CD4-positive, alpha-beta T cell (primary cell): Measurements from ENCODE around the gene ALDH3B1. TPM values are rescaled to one million over a fixed set of nuclear protein-coding genes. Genes with fewer than 3 reads are reported as not detected.

Experiments used
- ATAC-seq: fragments of 200-7000 bp; cut with Tn5 transposase; one replicate; pipeline ENCODE4 v1.10.0; 2022; ENCODE audit warnings: mild to moderate bottlenecking; ENCODE audit not compliant: poor library complexity
- CTCF ChIA-PET: fragments of 350-600 bp; sonication (Branson Sonifier 250); formaldehyde crosslinking; loops from one replicate; lab custom pipeline; 2021; ENCODE audit warnings: antibody characterized with exemption, inconsistent platforms; lab: Charles Lee
- POLR2A ChIA-PET: fragments of 350-600 bp; sonication (Branson Sonifier 250); formaldehyde crosslinking; loops from one replicate; lab custom pipeline; 2021; ENCODE audit warnings: antibody characterized with exemption, inconsistent platforms; lab: Charles Lee
- DNase-seq, 14 experiments: peaks; one replicate each; pipeline ENCODE4 v3.0.0-alpha.2; 2013 to 2020; ENCODE audit warnings: mixed read lengths in 2 of 14
- H3K27ac ChIP-seq, 2 donors: one replicate each; pipeline versions ENCODE4 v1.5.1 to v1.7.0; 2013; ENCODE audit warnings: low read length in 2 of 2, low read depth in 1 of 2, mild to moderate bottlenecking in 1 of 2
- H3K27me3 ChIP-seq, 2 experiments: 1 replicate in 1 of 2; 2 replicates in 1 of 2; pipeline versions ENCODE4 v1.6.1 to v1.7.0; 2013; ENCODE audit warnings: low read length in 2 of 2, control low read depth in 1 of 2, mild to moderate bottlenecking in 1 of 2, moderate library complexity in 1 of 2; ENCODE audit not compliant: insufficient read depth in 2 of 2, control insufficient read depth in 1 of 2
- H3K36me3 ChIP-seq: one replicate; pipeline ENCODE4 v1.6.1; 2013; ENCODE audit warnings: low read length, control low read depth; ENCODE audit not compliant: insufficient read depth
- H3K4me1 ChIP-seq: one replicate; pipeline ENCODE4 v1.6.1; 2013; ENCODE audit warnings: low read length, control low read depth; ENCODE audit not compliant: insufficient read depth
- H3K4me3 ChIP-seq: one replicate; pipeline ENCODE4 v1.5.1; 2013; ENCODE audit warnings: mild to moderate bottlenecking, low read length, moderate library complexity
- H3K9me3 ChIP-seq, 2 experiments: 1 replicate in 1 of 2; 2 replicates in 1 of 2; pipeline versions ENCODE4 v1.6.1 to v1.7.0; 2013; ENCODE audit warnings: low read length in 2 of 2, mild to moderate bottlenecking in 2 of 2, control low read depth in 1 of 2, moderate library complexity in 1 of 2; ENCODE audit not compliant: control insufficient read depth in 1 of 2, insufficient read depth in 1 of 2
- H3K27ac Mint-ChIP-seq: one replicate; pipeline ENCODE4 v1.8.0; 2020; ENCODE audit warnings: mixed read lengths
- H3K27me3 Mint-ChIP-seq: one replicate; pipeline ENCODE4 v1.8.0; 2021; ENCODE audit warnings: mixed read lengths
- H3K36me3 Mint-ChIP-seq: one replicate; pipeline ENCODE4 v1.8.0; 2021; ENCODE audit warnings: low read depth, mixed read lengths
- H3K4me1 Mint-ChIP-seq: one replicate; pipeline ENCODE4 v1.8.0; 2021; ENCODE audit warnings: low read depth, mixed read lengths
- H3K4me3 Mint-ChIP-seq: one replicate; pipeline ENCODE4 v1.8.0; 2020; ENCODE audit warnings: mild to moderate bottlenecking, mixed read lengths
- H3K9me3 Mint-ChIP-seq: one replicate; pipeline ENCODE4 v1.8.0; 2020; ENCODE audit warnings: mixed read lengths
- CTCF ChIP-seq: fragments of 200-600 bp; IDR thresholded peaks from one replicate; pipeline ENCODE4 v1.8.0; 2022; ENCODE audit warnings: antibody characterized with exemption, mild to moderate bottlenecking
- intact Hi-C, 2 experiments: fragments of 100-400 bp; cut with DNase I in 1 of 2; cut with micrococcal nuclease in 1 of 2; formaldehyde crosslinking; loops; one replicate each; pipeline versions ENCODE4 v1.15.1 to v1.9.0; 2023 to 2025; cut with DNase I, micrococcal nuclease
- total RNA-seq, 174 experiments: library from RNA in 2 of 174; stranded (reverse) in 2 of 174; gene quantifications; one replicate each; pipeline ENCODE4 v1.2.3 and lab custom pipeline; 2021 to 2026

The ALDH3B1 gene
- total RNA-seq, 2 experiments from 2014 or later, result 0.34 to 0.44 TPM

GRCh38 chr11:68065841-68066240, 55.7 kb downstream of the ALDH3B1 start:
- no peak for TF ChIP-seq CTCF
- Mint-ChIP-seq H3K4me1 (no peaks in the 10 kb centered on the region), H3K27ac (no peak overlapping the region), H3K9me3 (no peaks in the 10 kb centered on the region), H3K36me3 (peaks cover 41% of the 10 kb centered on the region), H3K4me3 (no peak overlapping the region), H3K27me3 (no peaks in the 10 kb centered on the region)
- ChIA-PET CTCF (no interaction called here), POLR2A (no interaction called here)
- no peaks in the 10 kb centered on the region for H3K9me3 ChIP-seq
- no peaks in the 10 kb centered on the region for H3K27me3 ChIP-seq
- no peak overlapping the region for H3K27ac ChIP-seq
- no peak for ATAC-seq
- H3K4me1 ChIP-seq, result no peaks in the 10 kb centered on the region
- H3K36me3 ChIP-seq, result peaks cover 3% of the 10 kb centered on the region
- DNase-seq, result no peak
- intact Hi-C loops, result no loop called here
- no peak overlapping the region for H3K4me3 ChIP-seq

DNA sequence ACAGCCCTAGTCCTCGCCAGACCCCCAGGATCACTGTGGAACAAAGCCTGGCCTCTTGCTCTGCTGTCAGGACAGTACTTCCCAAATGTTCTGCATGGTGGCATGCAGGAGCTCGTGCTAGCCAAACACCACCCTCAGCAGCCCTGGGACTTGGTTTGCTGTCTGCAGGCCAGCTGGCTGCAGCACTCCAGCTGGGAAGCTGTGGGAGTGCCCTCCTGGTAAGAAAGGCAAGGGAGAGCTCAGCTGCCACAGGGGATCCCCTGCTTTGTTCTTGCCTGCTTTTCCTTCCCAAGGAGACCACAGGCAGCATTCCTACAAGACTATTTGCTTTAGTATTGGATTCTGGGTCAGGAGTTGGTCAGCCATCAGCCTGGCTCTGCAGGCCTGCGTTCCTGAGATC, 56.6 kb downstream of the ALDH3B1 start:
- no peaks in the 10 kb centered on the region for H3K27me3 Mint-ChIP-seq
- CTCF ChIA-PET, result no interaction called here
- H3K4me1 Mint-ChIP-seq, result no peaks in the 10 kb centered on the region
- H3K27ac Mint-ChIP-seq, result no peak overlapping the region
- intact Hi-C loops, result no loop called here
- H3K9me3 Mint-ChIP-seq, result no peaks in the 10 kb centered on the region
- no peak overlapping the region for H3K4me3 Mint-ChIP-seq
- H3K9me3 ChIP-seq, result no peaks in the 10 kb centered on the region
- TF ChIP-seq CTCF, result no peak
- H3K4me3 ChIP-seq, result no peak overlapping the region
- POLR2A ChIA-PET, result no interaction called here
- DNase-seq, result peak in 1 of 14 experiments; percentile 1
- no peaks in the 10 kb centered on the region for H3K36me3 ChIP-seq
- peaks cover 39% of the 10 kb centered on the region for H3K36me3 Mint-ChIP-seq
- ATAC-seq, result no peak
- H3K4me1 ChIP-seq, result no peaks in the 10 kb centered on the region
- H3K27ac ChIP-seq, result no peak overlapping the region
- H3K27me3 ChIP-seq, result no peaks in the 10 kb centered on the region

- no peaks in the 10 kb centered on the region for H3K4me1 ChIP-seq
- Mint-ChIP-seq H3K36me3 (peaks cover 36% of the 10 kb centered on the region), H3K4me3 (no peak overlapping the region), H3K9me3 (no peaks in the 10 kb centered on the region), H3K27ac (no peak overlapping the region), H3K27me3 (no peaks in the 10 kb centered on the region), H3K4me1 (no peaks in the 10 kb centered on the region)
- H3K9me3 ChIP-seq, result no peaks in the 10 kb centered on the region
- DNase-seq (no peak), ATAC-seq (no peak)
- no peak for TF ChIP-seq CTCF
- intact Hi-C loops, result no loop called here
- CTCF ChIA-PET, result no interaction called here
- no peak overlapping the region for H3K27ac ChIP-seq
- POLR2A ChIA-PET, result no interaction called here
- no peak overlapping the region for H3K4me3 ChIP-seq
- H3K36me3 ChIP-seq, result no peaks in the 10 kb centered on the region
- H3K27me3 ChIP-seq, result no peaks in the 10 kb centered on the region
Observed at GRCh38 chr11:68067991-68068390, 57.9 kb downstream of the ALDH3B1 start.
